HCEC 1CT (cell line): ENCODE measurements around the gene ZSCAN22.

Experiments
- DNase-seq: peaks from one replicate; pipeline ENCODE4 v3.0.0-alpha.2; 2017

Gene ZSCAN22

GRCh38 chr19:58379246-58379645 lies 52.5 kb downstream of the ZSCAN22 start:
- no peak for DNase-seq

GRCh38 chr19:58380037-58380661 lies 53.4 kb downstream of the ZSCAN22 start:
- no peak for DNase-seq

GRCh38 chr19:58380662-58381459 lies 54.1 kb downstream of the ZSCAN22 start, which contains the start of gene ZNF837:
Gene ZNF837 (minus strand): TSS chr19:58381030. CDS start chr19:58369332, 11,698 bp downstream.
- DNase-seq: peak; percentile 100

- no peak for DNase-seq
Observed at GRCh38 chr19:58381460-58382212, 54.8 kb downstream of the ZSCAN22 start.

- no peak for DNase-seq
Observed at GRCh38 chr19:58382997-58383603, 56.3 kb downstream of the ZSCAN22 start.

- DNase-seq: no peak
Observed at GRCh38 chr19:58385313-58385890, 58.6 kb downstream of the ZSCAN22 start.

GRCh38 chr19:58385891-58386575 lies 59.2 kb downstream of the ZSCAN22 start:
- DNase-seq: no peak

GRCh38 chr19:58386576-58387337 lies 60.0 kb downstream of the ZSCAN22 start, which contains the start of gene RPS5:
Gene RPS5 (plus strand): TSS chr19:58387269. CDS start chr19:58388138, 869 bp downstream.
- peak; percentile 99 for DNase-seq

- no peak for DNase-seq
Observed at GRCh38 chr19:58387338-58388174, 60.8 kb downstream of the ZSCAN22 start.

GRCh38 chr19:58388175-58388526 lies 61.4 kb downstream of the ZSCAN22 start:
- DNase-seq: no peak
